ENCODE measurements around the gene RNF183.

- TF ChIP-seq RCOR1 (IDR thresholded peaks at IDR 0.05; ENCODE audit: low read length) (no peak), CTCF (IDR thresholded peaks at IDR 0.05) (no peak), SIN3A (IDR thresholded peaks at IDR 0.05; ENCODE audit: borderline replicate concordance, low read depth, low read length) (no peak), NFIC (IDR thresholded peaks at IDR 0.05; ENCODE audit: borderline replicate concordance) (no peak), POLR2AphosphoS5 (IDR thresholded peaks at IDR 0.05; ENCODE audit: low read depth, low read length) (no peak), CHD2 (IDR thresholded peaks at IDR 0.05; ENCODE audit: low read length, partially characterized antibody) (no peak), YY1 (IDR thresholded peaks at IDR 0.05; ENCODE audit: low read depth) (no peak), EP300 (IDR thresholded peaks at IDR 0.05; ENCODE audit: borderline replicate concordance in 1 of 2, low read depth in 1 of 2, low read length in 1 of 2) (no peak)
- TF ChIP-seq, protein P1, sequence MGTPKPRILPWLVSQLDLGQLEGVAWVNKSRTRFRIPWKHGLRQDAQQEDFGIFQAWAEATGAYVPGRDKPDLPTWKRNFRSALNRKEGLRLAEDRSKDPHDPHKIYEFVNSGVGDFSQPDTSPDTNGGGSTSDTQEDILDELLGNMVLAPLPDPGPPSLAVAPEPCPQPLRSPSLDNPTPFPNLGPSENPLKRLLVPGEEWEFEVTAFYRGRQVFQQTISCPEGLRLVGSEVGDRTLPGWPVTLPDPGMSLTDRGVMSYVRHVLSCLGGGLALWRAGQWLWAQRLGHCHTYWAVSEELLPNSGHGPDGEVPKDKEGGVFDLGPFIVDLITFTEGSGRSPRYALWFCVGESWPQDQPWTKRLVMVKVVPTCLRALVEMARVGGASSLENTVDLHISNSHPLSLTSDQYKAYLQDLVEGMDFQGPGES (IDR thresholded peaks at IDR 0.05; ENCODE audit: low read depth, low read length): no peak
Observed at GRCh38 chr9:113250807-113251206, 52.4 kb downstream of the RNF183 start.

Data from SK-N-SH (cell line).